B cell (primary cell): ENCODE results near the gene COBLL1. TPM values are rescaled to one million over a fixed set of nuclear protein-coding genes. Genes with fewer than 3 reads are reported as not detected.

Source experiments
- ATAC-seq: fragments of 200-7000 bp; cut with Tn5 transposase; one replicate; pipeline ENCODE4 v1.10.0; 2021; ENCODE audit warnings: low read depth, mild to moderate bottlenecking, moderate number of reproducible peaks, moderate library complexity
- CTCF ChIA-PET: fragments of 350-600 bp; sonication (Branson Sonifier 250); formaldehyde crosslinking; loops from one replicate; lab custom pipeline; 2021; ENCODE audit warnings: antibody characterized with exemption, inconsistent platforms; lab: Charles Lee
- POLR2A ChIA-PET: fragments of 350-600 bp; sonication (Branson Sonifier 250); formaldehyde crosslinking; loops from one replicate; lab custom pipeline; 2021; ENCODE audit warnings: antibody characterized with exemption; lab: Charles Lee
- DNase-seq: peaks from one replicate; pipeline ENCODE4 v3.0.0; 2013
- H2AFZ ChIP-seq: 2 replicates; pipeline ENCODE4 v1.6.1; 2012; ENCODE audit warnings: mild to moderate bottlenecking, low read depth, low read length; ENCODE audit not compliant: insufficient read depth, poor library complexity, severe bottlenecking
- H3K27ac ChIP-seq, 2 donors: 1 replicate in 1 of 2; 2 replicates in 1 of 2; pipeline ENCODE4 v1.5.1; 2012 to 2013; ENCODE audit warnings: low read length in 2 of 2, mild to moderate bottlenecking in 2 of 2, moderate library complexity in 1 of 2
- H3K27me3 ChIP-seq, 4 experiments: fragments of 200-600 bp in 1 of 4; sonication (generic) in 1 of 4; replicated peaks in 1 of 4; 1 replicate in 2 of 4; 2 replicates in 2 of 4; pipeline versions ENCODE4 v1.6.1 to v1.7.0; 2013 to 2016; ENCODE audit warnings: low read length in 3 of 4, mild to moderate bottlenecking in 2 of 4, mixed read lengths in 1 of 4, moderate library complexity in 1 of 4; ENCODE audit not compliant: insufficient read depth in 4 of 4, control insufficient read depth in 3 of 4; ENCODE audit errors: control extremely low read depth in 1 of 4
- H3K36me3 ChIP-seq, 2 experiments: replicated peaks in 1 of 2; 1 replicate in 1 of 2; 2 replicates in 1 of 2; pipeline versions ENCODE4 v1.6.1 to v1.7.1; 2013; ENCODE audit warnings: low read length in 1 of 2; ENCODE audit not compliant: insufficient read depth in 2 of 2, control insufficient read depth in 1 of 2; ENCODE audit errors: control extremely low read depth in 1 of 2, extremely low read depth in 1 of 2
- H3K4me1 ChIP-seq, 2 donors: fragments of 200-600 bp in 1 of 2; sonication (generic) in 1 of 2; 1 replicate in 1 of 2; 2 replicates in 1 of 2; pipeline versions ENCODE4 v1.5.1 to v1.6.1; 2013 to 2017; ENCODE audit warnings: low read length in 2 of 2; ENCODE audit not compliant: control insufficient read depth in 2 of 2, insufficient read depth in 2 of 2
- H3K4me2 ChIP-seq: replicated peaks from 2 replicates; pipeline ENCODE3; 2012; ENCODE audit warnings: mild to moderate bottlenecking, low read depth, low read length; ENCODE audit not compliant: poor library complexity, severe bottlenecking
- H3K4me3 ChIP-seq, 5 experiments: fragments of 200-600 bp in 1 of 5; sonication (generic) in 1 of 5; 1 replicate in 3 of 5; 2 replicates in 2 of 5; pipeline versions ENCODE4 v1.5.1 to v1.7.0; 2011 to 2016; ENCODE audit warnings: low read length in 4 of 5, mild to moderate bottlenecking in 4 of 5, low read depth in 2 of 5, control low read depth in 1 of 5, moderate library complexity in 1 of 5; ENCODE audit not compliant: insufficient read depth in 1 of 5; ENCODE audit errors: control extremely low read depth in 1 of 5, extremely low read depth in 1 of 5
- H3K79me2 ChIP-seq: fragments of 200-600 bp; sonication (generic); one replicate; pipeline ENCODE4 v1.6.0; 2016; ENCODE audit warnings: low read length; ENCODE audit not compliant: control insufficient read depth, insufficient read depth
- H3K9ac ChIP-seq: fragments of 200-600 bp; sonication (generic); 2 replicates; pipeline ENCODE4 v1.6.1; 2017; ENCODE audit warnings: mild to moderate bottlenecking, low read length, moderate library complexity
- H3K9me3 ChIP-seq, 3 donors: one replicate each; pipeline versions ENCODE4 v1.6.1 to v1.7.1; 2013; ENCODE audit warnings: low read length in 2 of 3; ENCODE audit not compliant: control insufficient read depth in 2 of 3, insufficient read depth in 1 of 3; ENCODE audit errors: control extremely low read depth in 1 of 3
- H4K20me1 ChIP-seq: 2 replicates; pipeline ENCODE4 v1.6.0; 2012; ENCODE audit warnings: mild to moderate bottlenecking, low read length; ENCODE audit not compliant: insufficient read depth, control insufficient read depth, poor library complexity, severe bottlenecking
- H3K27ac Mint-ChIP-seq: one replicate; pipeline ENCODE4 v1.8.0; 2021; ENCODE audit warnings: mixed read lengths
- H3K27me3 Mint-ChIP-seq: one replicate; pipeline ENCODE4 v1.8.0; 2021; ENCODE audit warnings: mixed read lengths
- H3K4me1 Mint-ChIP-seq: one replicate; pipeline ENCODE4 v1.8.0; 2021; ENCODE audit warnings: mixed read lengths
- H3K4me3 Mint-ChIP-seq: one replicate; pipeline ENCODE4 v1.8.0; 2021; ENCODE audit warnings: mixed read lengths
- H3K9me3 Mint-ChIP-seq: one replicate; pipeline ENCODE4 v1.8.0; 2022; ENCODE audit warnings: mixed read lengths; ENCODE audit not compliant: insufficient read depth
- EZH2 ChIP-seq: IDR thresholded peaks from 2 replicates; pipeline ENCODE4 v1.6.1; 2012; ENCODE audit warnings: borderline replicate concordance, low read depth, mild to moderate bottlenecking, moderate library complexity, low read length; ENCODE audit not compliant: insufficient read depth, poor library complexity, severe bottlenecking
- WGBS: methylation state at CpG from one replicate; pipeline ENCODE4 v1.1.5; 2013; ENCODE audit warnings: missing lambda C conversion rate; ENCODE audit not compliant: insufficient coverage; 5-methylcytosine and 5-hydroxymethylcytosine counted together
- intact Hi-C: fragments of 100-400 bp; cut with micrococcal nuclease; formaldehyde crosslinking; loops from one replicate; pipeline ENCODE4 v1.10.0; 2022
- polyA plus RNA-seq: library from polyadenylated mRNA; depleted of rRNA; stranded (reverse); fragments of >200 nt; gene quantifications from 2 replicates; pipeline ENCODE4 v1.2.3, GENCODE V29; 2012
- total RNA-seq, 2 donors: library from RNA; stranded (reverse); fragments of 120-200 nt in 1 of 2; gene quantifications; 1 replicate in 1 of 2; 2 replicates in 1 of 2; pipeline versions ENCODE4 v1.2.3 to v1.2.4, GENCODE V29; 2013 to 2022
- TF ChIP-seq, protein P1 (sequence below): fragments of 200-600 bp; IDR thresholded peaks from one replicate; pipeline ENCODE4 v1.8.0; 2022; ENCODE audit warnings: antibody characterized with exemption, mild to moderate bottlenecking

Gene COBLL1
- total and polyA plus RNA-seq, 2 donors (not counting 1 experiment from before 2014, with no cell fraction given): 45.1 to 234 TPM

DNA sequence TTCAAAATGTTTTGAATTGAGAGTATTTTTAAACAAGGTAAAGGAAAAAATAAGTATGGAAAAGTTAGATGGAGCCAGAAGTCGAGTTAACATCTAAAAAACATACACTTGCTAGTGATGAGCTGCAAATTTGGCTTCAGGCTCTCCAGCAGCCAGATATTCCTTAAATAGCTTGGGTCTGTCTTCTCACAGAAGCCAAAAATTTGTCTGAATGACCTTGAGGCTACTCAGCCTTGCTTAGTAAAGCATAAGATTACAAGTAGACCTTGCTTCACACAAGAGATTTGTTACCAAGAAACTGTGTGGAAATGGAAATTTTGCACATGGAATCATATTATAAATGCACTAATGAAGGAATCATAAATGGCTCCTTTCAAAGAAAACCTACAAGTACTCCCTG lies 179.6 kb downstream of the COBLL1 start:
- H3K36me3 ChIP-seq: no peaks in the 10 kb centered on the region
- no peak overlapping the region for H3K4me3 Mint-ChIP-seq
- peaks cover 2% of the 10 kb centered on the region for H3K9me3 Mint-ChIP-seq
- no CpG with 5 or more reads among the region's 1 CpG for WGBS
- CTCF ChIA-PET: no interaction called here
- no peaks in the 10 kb centered on the region for H4K20me1 ChIP-seq
- intact Hi-C loops: no loop called here
- ATAC-seq (no peak), DNase-seq (no peak)
- no peaks in the 10 kb centered on the region for H3K4me1 ChIP-seq
- no peak for TF ChIP-seq EZH2
- no peak overlapping the region for H3K27ac ChIP-seq
- no peak overlapping the region for H3K4me3 ChIP-seq
- H3K27ac Mint-ChIP-seq: no peak overlapping the region
- no peak overlapping the region for H3K9ac ChIP-seq
- H3K9me3 ChIP-seq: no peaks in the 10 kb centered on the region
- H3K4me2 ChIP-seq: no peak overlapping the region
- POLR2A ChIA-PET: no interaction called here
- H2AFZ ChIP-seq: no peak overlapping the region
- no peaks in the 10 kb centered on the region for H3K27me3 Mint-ChIP-seq
- H3K4me1 Mint-ChIP-seq: no peaks in the 10 kb centered on the region
- no peaks in the 10 kb centered on the region for H3K79me2 ChIP-seq
- H3K27me3 ChIP-seq: no peaks in the 10 kb centered on the region

DNA sequence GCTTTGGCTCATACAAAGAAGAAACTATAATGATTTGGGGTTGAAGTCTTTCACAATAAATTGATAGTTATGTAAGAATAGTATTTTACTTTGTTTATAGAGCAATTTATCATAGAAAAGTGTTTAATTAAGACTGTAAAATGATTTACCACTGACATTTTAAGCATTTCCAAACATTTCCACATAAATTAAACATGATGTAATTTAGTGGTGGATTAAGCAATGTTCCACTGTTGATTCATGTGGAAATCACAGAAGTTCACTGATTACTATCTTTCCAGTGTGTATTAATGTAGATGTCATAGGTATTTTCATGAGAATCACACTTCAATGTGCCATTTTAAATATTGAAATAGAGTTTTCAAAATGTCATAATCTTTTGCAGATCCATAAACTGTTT lies 180.3 kb downstream of the COBLL1 start:
- intact Hi-C loops: no loop called here
- H3K4me2 ChIP-seq: no peak overlapping the region
- H3K4me1 Mint-ChIP-seq: no peaks in the 10 kb centered on the region
- H3K9me3 ChIP-seq: no peaks in the 10 kb centered on the region
- ChIA-PET POLR2A (no interaction called here), CTCF (no interaction called here)
- no peak overlapping the region for H3K4me3 ChIP-seq
- no peaks in the 10 kb centered on the region for H3K36me3 ChIP-seq
- no peaks in the 10 kb centered on the region for H3K4me1 ChIP-seq
- no peaks in the 10 kb centered on the region for H3K27me3 ChIP-seq
- H3K27ac ChIP-seq: no peak overlapping the region
- H3K4me3 Mint-ChIP-seq: no peak overlapping the region
- ATAC-seq (no peak), DNase-seq (no peak)
- no peak overlapping the region for H3K9ac ChIP-seq
- no peaks in the 10 kb centered on the region for H4K20me1 ChIP-seq
- TF ChIP-seq, protein P1, sequence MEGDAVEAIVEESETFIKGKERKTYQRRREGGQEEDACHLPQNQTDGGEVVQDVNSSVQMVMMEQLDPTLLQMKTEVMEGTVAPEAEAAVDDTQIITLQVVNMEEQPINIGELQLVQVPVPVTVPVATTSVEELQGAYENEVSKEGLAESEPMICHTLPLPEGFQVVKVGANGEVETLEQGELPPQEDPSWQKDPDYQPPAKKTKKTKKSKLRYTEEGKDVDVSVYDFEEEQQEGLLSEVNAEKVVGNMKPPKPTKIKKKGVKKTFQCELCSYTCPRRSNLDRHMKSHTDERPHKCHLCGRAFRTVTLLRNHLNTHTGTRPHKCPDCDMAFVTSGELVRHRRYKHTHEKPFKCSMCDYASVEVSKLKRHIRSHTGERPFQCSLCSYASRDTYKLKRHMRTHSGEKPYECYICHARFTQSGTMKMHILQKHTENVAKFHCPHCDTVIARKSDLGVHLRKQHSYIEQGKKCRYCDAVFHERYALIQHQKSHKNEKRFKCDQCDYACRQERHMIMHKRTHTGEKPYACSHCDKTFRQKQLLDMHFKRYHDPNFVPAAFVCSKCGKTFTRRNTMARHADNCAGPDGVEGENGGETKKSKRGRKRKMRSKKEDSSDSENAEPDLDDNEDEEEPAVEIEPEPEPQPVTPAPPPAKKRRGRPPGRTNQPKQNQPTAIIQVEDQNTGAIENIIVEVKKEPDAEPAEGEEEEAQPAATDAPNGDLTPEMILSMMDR: no peak
- TF ChIP-seq EZH2: no peak
- H2AFZ ChIP-seq: no peak overlapping the region
- peaks cover 2% of the 10 kb centered on the region for H3K9me3 Mint-ChIP-seq
- no peak overlapping the region for H3K27ac Mint-ChIP-seq
- no peaks in the 10 kb centered on the region for H3K79me2 ChIP-seq
- H3K27me3 Mint-ChIP-seq: no peaks in the 10 kb centered on the region
